GM20000 (cell line): ENCODE results near the gene DPEP2.
A peak's percentile ranks its signal among the peaks of the same experiment; 100 is the strongest.
"Not testable (repeated sequence)": the region's sequence is repeated elsewhere in the genome, so short reads cannot be mapped to it uniquely, and the experiment has no call there.

ENCODE experiments used
- DNase-seq: peaks from one replicate; pipeline ENCODE4 v3.0.0; 2012; ENCODE audit warnings: low spot score
- CTCF ChIP-seq: IDR thresholded peaks from 2 replicates; pipeline ENCODE4 v1.5.1; 2012; ENCODE audit warnings: mild to moderate bottlenecking, control low read depth; ENCODE audit errors: extremely low read depth, missing control alignments

Gene DPEP2

DNA sequence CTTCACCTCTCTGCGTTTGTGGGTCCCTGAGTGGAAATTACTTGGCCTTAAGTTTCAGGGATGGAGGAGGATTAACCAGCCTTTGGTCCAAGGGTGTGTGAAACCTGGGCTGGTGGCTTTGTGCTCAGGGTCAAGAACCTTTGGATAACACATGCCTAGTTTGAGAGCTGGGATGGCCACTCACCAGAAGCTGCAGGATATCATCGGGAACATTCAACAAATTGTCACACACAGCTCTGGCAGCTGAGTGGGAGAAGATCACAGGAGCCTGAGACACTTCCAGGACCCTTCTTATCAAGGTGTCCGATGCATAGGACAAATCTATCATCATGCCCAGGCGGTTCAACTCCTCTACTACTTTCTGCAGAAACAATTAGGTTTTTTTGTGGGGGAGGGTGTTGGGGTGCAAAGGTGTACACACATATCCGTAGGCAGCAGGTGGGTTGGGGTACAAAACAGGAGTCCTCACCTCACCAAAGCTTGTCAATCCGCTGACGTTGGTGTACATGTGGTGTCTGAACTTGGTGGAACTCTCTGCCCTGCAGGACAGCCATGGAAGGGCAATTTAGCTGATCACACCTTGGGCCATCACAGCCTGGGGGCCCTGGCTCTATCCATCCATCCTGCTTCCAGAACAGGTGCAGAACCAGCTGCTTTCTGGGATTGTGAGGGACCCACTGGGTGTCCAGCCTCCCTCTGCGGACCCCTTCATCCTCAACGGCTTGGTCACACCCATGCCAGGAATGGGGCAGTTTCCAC lies 21.6 kb downstream of the DPEP2 start:
- no peak for TF ChIP-seq CTCF
- DNase-seq, result no peak

DNA sequence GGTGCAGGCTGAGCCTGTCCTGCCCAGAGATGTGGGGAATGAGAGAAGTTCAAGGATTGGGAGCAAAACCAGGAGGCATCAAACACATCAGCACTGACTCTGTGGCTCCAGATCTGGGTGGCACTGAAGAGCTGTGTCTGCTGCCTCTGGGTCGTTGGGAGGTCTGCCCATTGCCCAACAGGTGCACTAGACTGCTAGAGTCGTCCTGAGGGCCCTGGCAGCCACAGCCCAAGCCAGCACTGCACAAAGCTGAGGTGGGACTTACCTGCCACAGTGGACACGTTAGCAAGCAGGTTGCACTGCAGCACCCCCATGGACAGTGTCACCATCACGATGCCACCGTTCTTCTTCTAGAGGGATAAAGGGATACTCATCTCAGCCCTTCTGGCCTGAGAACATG lies 22.3 kb downstream of the DPEP2 start:
- no peak for TF ChIP-seq CTCF
- no peak for DNase-seq

- no peak for TF ChIP-seq CTCF
- DNase-seq, result no peak
These were observed 23.1 kb downstream of the DPEP2 start for GRCh38 chr16:67976205-67976604.

- DNase-seq, result peak; percentile 64
- TF ChIP-seq CTCF, result no peak
These were observed 23.8 kb downstream of the DPEP2 start for GRCh38 chr16:67975321-67976105.

DNA sequence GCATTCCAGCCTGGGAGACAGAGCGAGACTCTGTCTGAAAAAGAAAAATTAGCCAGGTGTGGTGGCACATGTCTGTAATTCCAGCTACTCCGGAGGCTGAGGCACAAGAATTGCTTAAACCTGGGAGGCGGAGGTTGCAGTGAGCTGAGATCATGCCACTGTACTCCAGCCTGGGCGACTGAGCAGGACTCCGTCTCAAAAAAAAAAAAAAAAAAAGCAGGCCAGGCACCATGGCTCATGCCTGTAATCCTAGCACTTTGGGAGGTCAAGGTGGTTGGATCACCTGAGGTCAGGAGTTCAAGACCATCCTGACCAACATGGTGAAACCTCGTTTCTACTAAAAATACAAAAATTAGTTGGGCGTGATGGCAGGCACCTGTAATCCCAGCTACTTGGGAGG lies 27.0 kb downstream of the DPEP2 start:
- DNase-seq, result not testable (repeated sequence)

GRCh38 chr16:67971111-67971510 lies 28.2 kb downstream of the DPEP2 start:
- no peak for TF ChIP-seq CTCF
- no peak for DNase-seq

GRCh38 chr16:67969254-67970039 lies 29.8 kb downstream of the DPEP2 start:
- DNase-seq, result peak; percentile 71
- no peak for TF ChIP-seq CTCF
